ENCODE data around the gene STXBP4. TPM values are rescaled to one million over a fixed set of nuclear protein-coding genes. Genes with fewer than 3 reads are reported as not detected.

The STXBP4 gene
- total and polyA plus RNA-seq, 2 experiments from 2014 or later: 25.0 to 52.1 TPM

GRCh38 chr17:55219459-55219858 is 250.9 kb downstream of the STXBP4 start (continued):
- no peak for TF ChIP-seq CREB1 (CRISPR knock-in tag; IDR thresholded peaks at IDR 0.05; ENCODE audit: low read depth)

DNA sequence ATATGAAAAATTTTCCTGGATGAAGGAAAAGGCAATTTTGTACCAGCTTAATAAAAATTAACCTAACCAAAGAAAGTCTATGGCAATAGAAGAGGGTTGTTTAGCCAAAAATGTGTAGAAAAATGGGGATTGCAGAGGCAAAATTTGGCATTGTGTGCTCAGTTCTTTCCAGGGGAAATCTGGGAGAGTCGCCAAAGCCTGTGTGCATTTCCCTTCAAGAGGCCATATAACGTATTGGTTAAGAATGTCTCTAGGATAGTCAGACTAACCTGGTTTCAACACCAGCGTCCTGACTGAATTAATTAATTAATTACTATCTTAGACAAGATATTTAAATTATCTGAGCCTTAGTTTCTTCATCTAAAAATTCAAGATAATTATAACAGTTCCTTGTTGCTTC is 251.4 kb downstream of the STXBP4 start:
- H3K4me1 Mint-ChIP-seq: no peaks in the 10 kb centered on the region
- Histone ChIP-seq H3K4me1 (ENCODE audit: insufficient read depth) (no peaks in the 10 kb centered on the region), H4K20me1 (replicated peaks; ENCODE audit: insufficient read depth) (no peaks in the 10 kb centered on the region), H3K4me3 (no peak overlapping the region), H3K27me3 (ENCODE audit: insufficient read depth) (no peaks in the 10 kb centered on the region), H3K36me3 (ENCODE audit: insufficient read depth) (no peaks in the 10 kb centered on the region), H2AFZ (no peak overlapping the region), H3K4me2 (no peak overlapping the region), H3K27ac (ENCODE audit: low read depth) (no peak overlapping the region), H3K79me2 (replicated peaks; ENCODE audit: insufficient read depth) (no peaks in the 10 kb centered on the region), H3F3A (replicated peaks; ENCODE audit: low read depth) (no peaks in the 10 kb centered on the region), H3K9me2 (ENCODE audit: insufficient read depth) (no peaks in the 10 kb centered on the region)
- H3K36me3 Mint-ChIP-seq (ENCODE audit: low read depth): 0 out of 3 replicates have a peak, but pooled peaks cover 3% of the 10 kb centered on the region
- H3K9me3 Mint-ChIP-seq: no peaks in the 10 kb centered on the region; the same call in 2 of the 3 replicates
- no peak overlapping the region for H3K27ac Mint-ChIP-seq
- DNase-seq (ENCODE audit: low spot score) (no peak), ATAC-seq (no peak)
- H3K27me3 Mint-ChIP-seq (ENCODE audit: insufficient read depth, low read depth, poor library complexity): no peaks in the 10 kb centered on the region
- H3K4me3 Mint-ChIP-seq: no peak overlapping the region
- TF ChIP-seq CREB1 (CRISPR knock-in tag; IDR thresholded peaks at IDR 0.05; ENCODE audit: low read depth) (no peak), EZH2phosphoT487 (IDR thresholded peaks at IDR 0.05; ENCODE audit: unreplicated experiment) (no peak), POLR2AphosphoS5 (IDR thresholded peaks at IDR 0.05; ENCODE audit: low read depth) (no peak), JUNB (IDR thresholded peaks at IDR 0.05; ENCODE audit: unreplicated experiment) (no peak), ZNF114 (CRISPR knock-in tag; IDR thresholded peaks at IDR 0.05) (no peak), EZH2 (IDR thresholded peaks at IDR 0.05; ENCODE audit: low read depth, unreplicated experiment) (no peak), ZNF331 (CRISPR knock-in tag; IDR thresholded peaks at IDR 0.05; ENCODE audit: low read depth) (no peak), NANOG (IDR thresholded peaks at IDR 0.05; ENCODE audit: borderline replicate concordance) (no peak), STAT1 (IDR thresholded peaks at IDR 0.05; ENCODE audit: unreplicated experiment) (no peak)
- TF ChIP-seq, protein P1, sequence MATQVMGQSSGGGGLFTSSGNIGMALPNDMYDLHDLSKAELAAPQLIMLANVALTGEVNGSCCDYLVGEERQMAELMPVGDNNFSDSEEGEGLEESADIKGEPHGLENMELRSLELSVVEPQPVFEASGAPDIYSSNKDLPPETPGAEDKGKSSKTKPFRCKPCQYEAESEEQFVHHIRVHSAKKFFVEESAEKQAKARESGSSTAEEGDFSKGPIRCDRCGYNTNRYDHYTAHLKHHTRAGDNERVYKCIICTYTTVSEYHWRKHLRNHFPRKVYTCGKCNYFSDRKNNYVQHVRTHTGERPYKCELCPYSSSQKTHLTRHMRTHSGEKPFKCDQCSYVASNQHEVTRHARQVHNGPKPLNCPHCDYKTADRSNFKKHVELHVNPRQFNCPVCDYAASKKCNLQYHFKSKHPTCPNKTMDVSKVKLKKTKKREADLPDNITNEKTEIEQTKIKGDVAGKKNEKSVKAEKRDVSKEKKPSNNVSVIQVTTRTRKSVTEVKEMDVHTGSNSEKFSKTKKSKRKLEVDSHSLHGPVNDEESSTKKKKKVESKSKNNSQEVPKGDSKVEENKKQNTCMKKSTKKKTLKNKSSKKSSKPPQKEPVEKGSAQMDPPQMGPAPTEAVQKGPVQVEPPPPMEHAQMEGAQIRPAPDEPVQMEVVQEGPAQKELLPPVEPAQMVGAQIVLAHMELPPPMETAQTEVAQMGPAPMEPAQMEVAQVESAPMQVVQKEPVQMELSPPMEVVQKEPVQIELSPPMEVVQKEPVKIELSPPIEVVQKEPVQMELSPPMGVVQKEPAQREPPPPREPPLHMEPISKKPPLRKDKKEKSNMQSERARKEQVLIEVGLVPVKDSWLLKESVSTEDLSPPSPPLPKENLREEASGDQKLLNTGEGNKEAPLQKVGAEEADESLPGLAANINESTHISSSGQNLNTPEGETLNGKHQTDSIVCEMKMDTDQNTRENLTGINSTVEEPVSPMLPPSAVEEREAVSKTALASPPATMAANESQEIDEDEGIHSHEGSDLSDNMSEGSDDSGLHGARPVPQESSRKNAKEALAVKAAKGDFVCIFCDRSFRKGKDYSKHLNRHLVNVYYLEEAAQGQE (IDR thresholded peaks at IDR 0.05; ENCODE audit: unreplicated experiment): no peak
- TF ChIP-seq, protein P2, sequence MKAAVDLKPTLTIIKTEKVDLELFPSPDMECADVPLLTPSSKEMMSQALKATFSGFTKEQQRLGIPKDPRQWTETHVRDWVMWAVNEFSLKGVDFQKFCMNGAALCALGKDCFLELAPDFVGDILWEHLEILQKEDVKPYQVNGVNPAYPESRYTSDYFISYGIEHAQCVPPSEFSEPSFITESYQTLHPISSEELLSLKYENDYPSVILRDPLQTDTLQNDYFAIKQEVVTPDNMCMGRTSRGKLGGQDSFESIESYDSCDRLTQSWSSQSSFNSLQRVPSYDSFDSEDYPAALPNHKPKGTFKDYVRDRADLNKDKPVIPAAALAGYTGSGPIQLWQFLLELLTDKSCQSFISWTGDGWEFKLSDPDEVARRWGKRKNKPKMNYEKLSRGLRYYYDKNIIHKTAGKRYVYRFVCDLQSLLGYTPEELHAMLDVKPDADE (IDR thresholded peaks at IDR 0.05): no peak
- TF ChIP-seq, protein P3, sequence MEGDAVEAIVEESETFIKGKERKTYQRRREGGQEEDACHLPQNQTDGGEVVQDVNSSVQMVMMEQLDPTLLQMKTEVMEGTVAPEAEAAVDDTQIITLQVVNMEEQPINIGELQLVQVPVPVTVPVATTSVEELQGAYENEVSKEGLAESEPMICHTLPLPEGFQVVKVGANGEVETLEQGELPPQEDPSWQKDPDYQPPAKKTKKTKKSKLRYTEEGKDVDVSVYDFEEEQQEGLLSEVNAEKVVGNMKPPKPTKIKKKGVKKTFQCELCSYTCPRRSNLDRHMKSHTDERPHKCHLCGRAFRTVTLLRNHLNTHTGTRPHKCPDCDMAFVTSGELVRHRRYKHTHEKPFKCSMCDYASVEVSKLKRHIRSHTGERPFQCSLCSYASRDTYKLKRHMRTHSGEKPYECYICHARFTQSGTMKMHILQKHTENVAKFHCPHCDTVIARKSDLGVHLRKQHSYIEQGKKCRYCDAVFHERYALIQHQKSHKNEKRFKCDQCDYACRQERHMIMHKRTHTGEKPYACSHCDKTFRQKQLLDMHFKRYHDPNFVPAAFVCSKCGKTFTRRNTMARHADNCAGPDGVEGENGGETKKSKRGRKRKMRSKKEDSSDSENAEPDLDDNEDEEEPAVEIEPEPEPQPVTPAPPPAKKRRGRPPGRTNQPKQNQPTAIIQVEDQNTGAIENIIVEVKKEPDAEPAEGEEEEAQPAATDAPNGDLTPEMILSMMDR (conservative IDR thresholded peaks at IDR 0.05; ENCODE audit: low read depth in 2 of 2): no peak

Small RNA genes within 50 kb of the gene (small RNA-seq; reads per million reads assigned to genes)
- gene AC007485.1 (ENCODE audit: low replicate concordance): not detected

Other genes starting within 250 kb of the STXBP4 start
- 58.0 and 68.0 TPM in 2 replicates for gene TOM1L1, start 67.9 kb upstream of the STXBP4 start, total RNA-seq (2014; rRNA removed; shearing (Covaris generic))
- 39.4 and 46.8 TPM in 2 replicates for gene TOM1L1, start 67.9 kb upstream of the STXBP4 start, polyA plus RNA-seq (2016; fragmentation: Nextera tagmentation; extraction: Ambion mirVana)
- gene COX11, start 111 bp upstream of the STXBP4 start, total RNA-seq (2014; rRNA removed; shearing (Covaris generic)): 54.5 and 56.7 TPM in 2 replicates
- 50.5 and 53.7 TPM in 2 replicates for gene COX11, start 111 bp upstream of the STXBP4 start, polyA plus RNA-seq (2016; fragmentation: Nextera tagmentation; extraction: Ambion mirVana)